ENCODE measurements around the gene TRPM3.

Gene TRPM3

GRCh38 chr9:70514273-70514672 is 607.1 kb downstream of the TRPM3 start:
- ATAC-seq: no peak
- TF ChIP-seq BACH2 (CRISPR knock-in tag; IDR thresholded peaks at IDR 0.05; ENCODE audit: borderline replicate concordance): no peak
- no peak for TF ChIP-seq SNAI2 (CRISPR knock-in tag; IDR thresholded peaks at IDR 0.05)
- TF ChIP-seq ZNF565 (CRISPR knock-in tag; conservative IDR thresholded peaks at IDR 0.05; ENCODE audit: low read depth): no peak
- TF ChIP-seq ZNF8 (CRISPR knock-in tag; IDR thresholded peaks at IDR 0.05): no peak

DNA sequence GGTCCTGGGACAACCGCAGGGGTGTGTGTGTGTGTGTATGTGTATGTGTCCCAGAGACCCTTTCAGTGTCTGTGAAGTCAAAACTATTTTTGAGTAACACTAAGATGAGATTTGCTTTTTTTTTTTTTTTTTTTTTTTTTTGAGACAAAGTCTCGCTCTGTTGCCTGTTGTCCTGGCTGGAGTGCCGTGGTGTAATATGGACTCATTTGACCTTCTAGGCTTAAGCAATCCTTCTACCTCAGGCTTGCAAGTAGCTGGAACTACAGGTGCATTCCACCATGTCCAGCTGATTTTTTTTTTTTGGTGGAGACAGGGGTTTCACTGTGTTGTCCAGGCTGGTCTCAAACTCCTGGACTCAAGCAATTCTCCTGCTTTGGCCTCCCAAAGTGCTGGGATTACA is 609.6 kb downstream of the TRPM3 start:
- no peak for ATAC-seq
- TF ChIP-seq SNAI2 (CRISPR knock-in tag; IDR thresholded peaks at IDR 0.05): no peak
- TF ChIP-seq PPARA (CRISPR knock-in tag; IDR thresholded peaks at IDR 0.05; ENCODE audit: borderline replicate concordance): no peak
- TF ChIP-seq, protein P1, sequence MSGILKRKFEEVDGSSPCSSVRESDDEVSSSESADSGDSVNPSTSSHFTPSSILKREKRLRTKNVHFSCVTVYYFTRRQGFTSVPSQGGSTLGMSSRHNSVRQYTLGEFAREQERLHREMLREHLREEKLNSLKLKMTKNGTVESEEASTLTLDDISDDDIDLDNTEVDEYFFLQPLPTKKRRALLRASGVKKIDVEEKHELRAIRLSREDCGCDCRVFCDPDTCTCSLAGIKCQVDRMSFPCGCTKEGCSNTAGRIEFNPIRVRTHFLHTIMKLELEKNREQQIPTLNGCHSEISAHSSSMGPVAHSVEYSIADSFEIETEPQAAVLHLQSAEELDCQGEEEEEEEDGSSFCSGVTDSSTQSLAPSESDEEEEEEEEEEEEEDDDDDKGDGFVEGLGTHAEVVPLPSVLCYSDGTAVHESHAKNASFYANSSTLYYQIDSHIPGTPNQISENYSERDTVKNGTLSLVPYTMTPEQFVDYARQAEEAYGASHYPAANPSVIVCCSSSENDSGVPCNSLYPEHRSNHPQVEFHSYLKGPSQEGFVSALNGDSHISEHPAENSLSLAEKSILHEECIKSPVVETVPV (CRISPR knock-in tag; IDR thresholded peaks at IDR 0.05): no peak
- no peak for TF ChIP-seq TCF4 (CRISPR knock-in tag; IDR thresholded peaks at IDR 0.05; ENCODE audit: borderline replicate concordance)
- TF ChIP-seq ISL1 (CRISPR knock-in tag; IDR thresholded peaks at IDR 0.05): no peak
- no peak for TF ChIP-seq TOX (CRISPR knock-in tag; IDR thresholded peaks at IDR 0.05; ENCODE audit: borderline replicate concordance)
- no peak for TF ChIP-seq ZNF565 (CRISPR knock-in tag; conservative IDR thresholded peaks at IDR 0.05; ENCODE audit: low read depth)
- TF ChIP-seq ZFP3 (CRISPR knock-in tag; IDR thresholded peaks at IDR 0.05): no peak
- TF ChIP-seq, protein P2, sequence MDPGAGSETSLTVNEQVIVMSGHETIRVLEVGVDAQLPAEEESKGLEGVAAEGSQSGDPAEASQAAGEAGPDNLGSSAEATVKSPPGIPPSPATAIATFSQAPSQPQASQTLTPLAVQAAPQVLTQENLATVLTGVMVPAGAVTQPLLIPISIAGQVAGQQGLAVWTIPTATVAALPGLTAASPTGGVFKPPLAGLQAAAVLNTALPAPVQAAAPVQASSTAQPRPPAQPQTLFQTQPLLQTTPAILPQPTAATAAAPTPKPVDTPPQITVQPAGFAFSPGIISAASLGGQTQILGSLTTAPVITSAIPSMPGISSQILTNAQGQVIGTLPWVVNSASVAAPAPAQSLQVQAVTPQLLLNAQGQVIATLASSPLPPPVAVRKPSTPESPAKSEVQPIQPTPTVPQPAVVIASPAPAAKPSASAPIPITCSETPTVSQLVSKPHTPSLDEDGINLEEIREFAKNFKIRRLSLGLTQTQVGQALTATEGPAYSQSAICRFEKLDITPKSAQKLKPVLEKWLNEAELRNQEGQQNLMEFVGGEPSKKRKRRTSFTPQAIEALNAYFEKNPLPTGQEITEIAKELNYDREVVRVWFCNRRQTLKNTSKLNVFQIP (CRISPR knock-in tag; IDR thresholded peaks at IDR 0.05; ENCODE audit: borderline replicate concordance, low read depth): no peak
- TF ChIP-seq ESRRG (CRISPR knock-in tag; IDR thresholded peaks at IDR 0.05): no peak
- no peak for TF ChIP-seq ZC3H10 (CRISPR knock-in tag; IDR thresholded peaks at IDR 0.05)
- TF ChIP-seq PATZ1 (CRISPR knock-in tag; IDR thresholded peaks at IDR 0.05; ENCODE audit: borderline replicate concordance): no peak
- TF ChIP-seq, protein P3, sequence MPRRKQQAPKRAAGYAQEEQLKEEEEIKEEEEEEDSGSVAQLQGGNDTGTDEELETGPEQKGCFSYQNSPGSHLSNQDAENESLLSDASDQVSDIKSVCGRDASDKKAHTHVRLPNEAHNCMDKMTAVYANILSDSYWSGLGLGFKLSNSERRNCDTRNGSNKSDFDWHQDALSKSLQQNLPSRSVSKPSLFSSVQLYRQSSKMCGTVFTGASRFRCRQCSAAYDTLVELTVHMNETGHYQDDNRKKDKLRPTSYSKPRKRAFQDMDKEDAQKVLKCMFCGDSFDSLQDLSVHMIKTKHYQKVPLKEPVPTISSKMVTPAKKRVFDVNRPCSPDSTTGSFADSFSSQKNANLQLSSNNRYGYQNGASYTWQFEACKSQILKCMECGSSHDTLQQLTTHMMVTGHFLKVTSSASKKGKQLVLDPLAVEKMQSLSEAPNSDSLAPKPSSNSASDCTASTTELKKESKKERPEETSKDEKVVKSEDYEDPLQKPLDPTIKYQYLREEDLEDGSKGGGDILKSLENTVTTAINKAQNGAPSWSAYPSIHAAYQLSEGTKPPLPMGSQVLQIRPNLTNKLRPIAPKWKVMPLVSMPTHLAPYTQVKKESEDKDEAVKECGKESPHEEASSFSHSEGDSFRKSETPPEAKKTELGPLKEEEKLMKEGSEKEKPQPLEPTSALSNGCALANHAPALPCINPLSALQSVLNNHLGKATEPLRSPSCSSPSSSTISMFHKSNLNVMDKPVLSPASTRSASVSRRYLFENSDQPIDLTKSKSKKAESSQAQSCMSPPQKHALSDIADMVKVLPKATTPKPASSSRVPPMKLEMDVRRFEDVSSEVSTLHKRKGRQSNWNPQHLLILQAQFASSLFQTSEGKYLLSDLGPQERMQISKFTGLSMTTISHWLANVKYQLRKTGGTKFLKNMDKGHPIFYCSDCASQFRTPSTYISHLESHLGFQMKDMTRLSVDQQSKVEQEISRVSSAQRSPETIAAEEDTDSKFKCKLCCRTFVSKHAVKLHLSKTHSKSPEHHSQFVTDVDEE (CRISPR knock-in tag; IDR thresholded peaks at IDR 0.05): no peak
- no peak for TF ChIP-seq CSDC2 (CRISPR knock-in tag; IDR thresholded peaks at IDR 0.05)
- no peak for TF ChIP-seq ARNTL (CRISPR knock-in tag; IDR thresholded peaks at IDR 0.05; ENCODE audit: borderline replicate concordance, low read depth)
- TF ChIP-seq ZNF8 (CRISPR knock-in tag; IDR thresholded peaks at IDR 0.05): no peak

GRCh38 chr9:70510157-70510770 is 611.2 kb downstream of the TRPM3 start:
- ATAC-seq: peak; percentile 73; the same call in 2 of the 3 replicates

More at GRCh38 chr9:70510157-70510770, 611.2 kb downstream of the TRPM3 start:
- TF ChIP-seq, protein P4, sequence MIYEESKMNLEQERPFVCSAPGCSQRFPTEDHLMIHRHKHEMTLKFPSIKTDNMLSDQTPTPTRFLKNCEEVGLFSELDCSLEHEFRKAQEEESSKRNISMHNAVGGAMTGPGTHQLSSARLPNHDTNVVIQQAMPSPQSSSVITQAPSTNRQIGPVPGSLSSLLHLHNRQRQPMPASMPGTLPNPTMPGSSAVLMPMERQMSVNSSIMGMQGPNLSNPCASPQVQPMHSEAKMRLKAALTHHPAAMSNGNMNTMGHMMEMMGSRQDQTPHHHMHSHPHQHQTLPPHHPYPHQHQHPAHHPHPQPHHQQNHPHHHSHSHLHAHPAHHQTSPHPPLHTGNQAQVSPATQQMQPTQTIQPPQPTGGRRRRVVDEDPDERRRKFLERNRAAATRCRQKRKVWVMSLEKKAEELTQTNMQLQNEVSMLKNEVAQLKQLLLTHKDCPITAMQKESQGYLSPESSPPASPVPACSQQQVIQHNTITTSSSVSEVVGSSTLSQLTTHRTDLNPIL (CRISPR knock-in tag; IDR thresholded peaks at IDR 0.05; ENCODE audit: low read depth): no peak
- no peak for TF ChIP-seq ZNF70 (CRISPR knock-in tag; IDR thresholded peaks at IDR 0.05)
- no peak for TF ChIP-seq BACH2 (CRISPR knock-in tag; IDR thresholded peaks at IDR 0.05; ENCODE audit: borderline replicate concordance)
- TF ChIP-seq TCF4 (CRISPR knock-in tag; IDR thresholded peaks at IDR 0.05; ENCODE audit: borderline replicate concordance): no peak
- no peak for TF ChIP-seq ISL1 (CRISPR knock-in tag; IDR thresholded peaks at IDR 0.05)
- TF ChIP-seq, protein P2 (CRISPR knock-in tag; IDR thresholded peaks at IDR 0.05; ENCODE audit: borderline replicate concordance, low read depth): no peak
- TF ChIP-seq ZFP3 (CRISPR knock-in tag; IDR thresholded peaks at IDR 0.05): no peak
- no peak for TF ChIP-seq OSR1 (CRISPR knock-in tag; IDR thresholded peaks at IDR 0.05)

All from SK-N-SH treated with all-trans-retinoic acid at 6 μM for 48 hours (cell line).